Stimulated activated CD4-positive, alpha-beta T cell treated with anti-CD3 and anti-CD28 coated beads, Interleukin-4, amount 100 ng/mL, for 1 hour (primary cell): ENCODE measurements around the gene RCE1.

Experiments
- DNase-seq: peaks from one replicate; pipeline ENCODE4 v3.0.0-alpha.2; 2020

RCE1 gene

DNA sequence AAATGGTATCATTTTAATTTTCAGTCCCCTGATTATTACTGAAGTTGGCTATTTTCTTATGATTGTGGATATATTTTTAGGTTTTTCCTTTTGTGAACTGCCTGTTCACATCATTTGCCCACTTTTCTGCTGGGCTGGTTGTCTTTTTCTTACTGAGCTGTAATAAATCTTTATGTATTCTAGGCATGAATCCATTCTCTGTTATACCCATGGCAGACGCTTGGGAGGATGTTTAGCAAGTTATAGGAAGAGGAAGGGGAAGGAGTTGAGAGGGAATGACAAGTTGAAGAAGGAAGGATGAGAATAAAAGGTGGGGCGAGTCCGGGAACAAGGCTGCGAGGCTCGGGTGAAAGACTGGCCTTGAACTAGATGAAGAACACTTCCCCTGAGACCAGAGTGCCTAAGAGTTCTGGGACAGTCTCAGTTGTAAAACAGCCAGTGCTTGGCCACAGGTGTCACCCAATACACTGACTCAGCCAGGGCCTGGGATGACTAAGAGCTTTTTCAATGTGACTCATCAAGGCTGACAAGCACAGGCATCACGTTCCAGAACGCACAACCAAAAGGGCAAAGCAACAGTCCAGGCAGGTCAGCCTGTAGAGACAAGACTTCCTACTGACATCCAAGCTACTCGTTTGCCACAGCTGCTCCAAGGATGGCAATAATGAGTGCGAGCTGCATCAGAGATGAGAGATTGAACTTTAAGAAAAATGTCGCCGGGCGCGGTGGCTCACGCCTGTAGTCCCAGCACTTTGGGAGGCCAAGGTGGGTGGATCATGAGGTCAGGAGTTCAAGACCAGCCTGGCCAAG is 48.8 kb downstream of the RCE1 start:
- DNase-seq = peak; percentile 39

DNA sequence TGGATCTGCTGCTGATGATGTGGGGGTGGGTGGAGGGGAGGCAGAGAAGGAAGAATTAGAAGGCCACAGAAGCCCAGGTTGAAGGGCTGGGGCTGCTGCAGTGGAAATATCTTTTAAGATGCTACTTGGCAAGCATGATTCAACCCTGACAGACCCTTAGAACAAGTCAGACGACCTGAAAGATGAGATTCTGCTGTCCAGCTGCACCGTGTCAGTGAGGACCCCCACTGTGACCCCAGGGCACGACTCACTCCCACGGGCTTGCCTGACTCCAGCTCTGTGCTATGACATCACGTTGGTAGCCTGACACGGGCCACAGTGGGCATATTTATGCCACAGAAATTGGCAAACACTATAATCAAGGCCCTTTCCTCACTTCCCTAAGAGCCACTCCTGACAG is 49.7 kb downstream of the RCE1 start:
- no peak for DNase-seq

DNA sequence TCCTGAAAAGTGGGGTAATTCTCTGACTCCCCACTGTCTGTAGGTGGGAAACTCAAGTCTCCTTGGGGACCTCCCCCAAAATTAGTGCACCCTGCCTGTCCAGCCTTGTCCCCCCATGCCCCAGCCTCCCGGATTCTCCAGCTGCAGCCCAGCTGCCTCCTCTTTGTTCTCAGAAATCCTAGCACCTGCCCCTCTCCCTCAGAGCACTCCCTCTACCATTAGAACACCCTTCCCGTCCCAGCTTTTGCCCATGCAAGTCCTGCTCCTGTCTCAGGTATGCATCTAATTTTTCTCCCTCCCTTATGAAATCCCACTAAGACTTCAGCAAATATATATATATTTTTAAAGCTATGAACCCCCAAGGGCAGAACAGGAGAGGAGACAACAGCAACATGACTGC is 50.9 kb downstream of the RCE1 start:
- no peak for DNase-seq
